Activated CD8-positive, alpha-beta T cell treated with anti-CD3 and anti-CD28 coated beads for 36 hours (primary cell): ENCODE results near the gene ASTL. TPM values are rescaled to one million over a fixed set of nuclear protein-coding genes. Genes with fewer than 3 reads are reported as not detected.

Experiments used
- ATAC-seq: fragments of 200-7000 bp; cut with Tn5 transposase; one replicate; pipeline ENCODE4 v1.10.0; 2021; ENCODE audit warnings: mild to moderate bottlenecking, moderate library complexity
- CTCF ChIA-PET: fragments of 350-600 bp; sonication (Branson Sonifier 250); formaldehyde crosslinking; loops from one replicate; lab custom pipeline; 2021; ENCODE audit warnings: antibody characterized with exemption; lab: Charles Lee
- POLR2A ChIA-PET: fragments of 350-600 bp; sonication (Branson Sonifier 250); formaldehyde crosslinking; loops from one replicate; lab custom pipeline; 2021; ENCODE audit warnings: antibody characterized with exemption; lab: Charles Lee
- DNase-seq: peaks from one replicate; pipeline ENCODE4 v3.0.0-alpha.2; 2020
- H3K27ac Mint-ChIP-seq: one replicate; pipeline ENCODE4 v1.8.0; 2021; ENCODE audit warnings: mild to moderate bottlenecking, mixed read lengths
- H3K27me3 Mint-ChIP-seq: one replicate; pipeline ENCODE4 v1.8.0; 2021; ENCODE audit warnings: mixed read lengths
- H3K36me3 Mint-ChIP-seq: one replicate; pipeline ENCODE4 v1.8.0; 2021; ENCODE audit warnings: low read depth, mixed read lengths
- H3K4me1 Mint-ChIP-seq: one replicate; pipeline ENCODE4 v1.8.0; 2021; ENCODE audit warnings: low read depth, mixed read lengths
- H3K4me3 Mint-ChIP-seq: one replicate; pipeline ENCODE4 v1.8.0; 2021; ENCODE audit warnings: mild to moderate bottlenecking, moderate library complexity, mixed read lengths
- H3K9me3 Mint-ChIP-seq: one replicate; pipeline ENCODE4 v1.8.0; 2021; ENCODE audit warnings: mixed read lengths
- CTCF ChIP-seq: fragments of 200-600 bp; IDR thresholded peaks from one replicate; pipeline ENCODE4 v1.8.0; 2022; ENCODE audit warnings: antibody characterized with exemption, mild to moderate bottlenecking
- intact Hi-C: fragments of 100-400 bp; cut with micrococcal nuclease; formaldehyde crosslinking; loops from one replicate; pipeline ENCODE4 v1.10.0; 2022
- total RNA-seq, 2 experiments: library from RNA; stranded (reverse); gene quantifications; one replicate each; pipeline ENCODE4 v1.2.3, GENCODE V29; 2021

The ASTL gene
- total RNA-seq, 2 experiments from 2014 or later: 1.8 to 2.7 TPM

- ATAC-seq (no peak), DNase-seq (no peak)
- POLR2A ChIA-PET: interaction anchor here (0.6 to 14.8 kb wide), 5 partner anchors 10 to 107 kb away, joined by 3 to 690 read pairs (median 12); partner anchors contain the start of genes DUSP2 and STARD7
- Mint-ChIP-seq H3K4me1 (peaks cover 29% of the 10 kb centered on the region), H3K27ac (no peak overlapping the region), H3K9me3 (no peaks in the 10 kb centered on the region), H3K4me3 (no peak overlapping the region), H3K27me3 (no peaks in the 10 kb centered on the region), H3K36me3 (peaks cover 7% of the 10 kb centered on the region)
- CTCF ChIA-PET: interaction anchor here (1.2 to 14.1 kb wide), 2 partner anchors 19 to 39 kb away, joined by 3 to 540 read pairs; no protein-coding TSS in a partner anchor
- intact Hi-C loops: loop anchor here (5.0 kb wide), 1 partner anchor 127 kb away; no protein-coding TSS in a partner anchor
- no peak for TF ChIP-seq CTCF
These were observed 2.7 kb downstream of the ASTL start for GRCh38 chr2:96135621-96136020.

GRCh38 chr2:96135171-96135570 is 3.1 kb downstream of the ASTL start:
- Mint-ChIP-seq H3K9me3 (no peaks in the 10 kb centered on the region), H3K27me3 (no peaks in the 10 kb centered on the region), H3K4me1 (peaks cover 31% of the 10 kb centered on the region), H3K36me3 (peaks cover 7% of the 10 kb centered on the region), H3K4me3 (no peak overlapping the region), H3K27ac (no peak overlapping the region)
- ChIA-PET CTCF (interaction anchor here (1.2 to 14.1 kb wide), 2 partner anchors 18 to 39 kb away, joined by 3 to 540 read pairs; no protein-coding TSS in a partner anchor), POLR2A (interaction anchor here (0.6 to 14.8 kb wide), 4 partner anchors 10 to 107 kb away, joined by 3 to 690 read pairs (median 32); partner anchors contain the start of gene DUSP2)
- intact Hi-C loops: loop anchor here (5.0 kb wide), 1 partner anchor 127 kb away; no protein-coding TSS in a partner anchor
- ATAC-seq (no peak), DNase-seq (no peak)
- no peak for TF ChIP-seq CTCF

GRCh38 chr2:96134421-96134820 is 3.9 kb downstream of the ASTL start:
- no peak for TF ChIP-seq CTCF
- ChIA-PET CTCF (no interaction called here), POLR2A (interaction anchor here (2.5 to 14.8 kb wide), 3 partner anchors 10 to 26 kb away, joined by 6 to 690 read pairs (median 67); partner anchors contain the start of gene DUSP2)
- Mint-ChIP-seq H3K36me3 (peaks cover 8% of the 10 kb centered on the region), H3K27ac (no peak overlapping the region), H3K4me3 (no peak overlapping the region), H3K4me1 (peaks cover 33% of the 10 kb centered on the region), H3K27me3 (no peaks in the 10 kb centered on the region), H3K9me3 (no peaks in the 10 kb centered on the region)
- intact Hi-C loops: no loop called here
- ATAC-seq (no peak), DNase-seq (no peak)

GRCh38 chr2:96131813-96132745 is 6.2 kb downstream of the ASTL start:
- ATAC-seq (no peak), DNase-seq (no peak)
- Mint-ChIP-seq H3K9me3 (no peaks in the 10 kb centered on the region), H3K4me1 (peaks cover 23% of the 10 kb centered on the region), H3K27ac (peak overlapping the region; percentile 90), H3K4me3 (peak overlapping the region; percentile 28), H3K27me3 (no peaks in the 10 kb centered on the region), H3K36me3 (peaks cover 9% of the 10 kb centered on the region)
- no peak for TF ChIP-seq CTCF
- ChIA-PET POLR2A (interaction anchor here (1.4 to 5.0 kb wide), 3 partner anchors 9 to 77 kb away, joined by 5 to 67 read pairs (median 6); partner anchors contain the start of genes DUSP2 and STARD7), CTCF (interaction anchor here (1.3 to 4.5 kb wide), 4 partner anchors 10 to 140 kb away, joined by 5 to 52 read pairs (median 22); partner anchors contain the start of gene ADRA2B)
- intact Hi-C loops: no loop called here
